B cell (primary cell): Measurements from ENCODE around the gene SEPTIN1.

Source experiments
- EZH2 ChIP-seq: IDR thresholded peaks from 2 replicates; pipeline ENCODE4 v1.6.1; 2012; ENCODE audit warnings: borderline replicate concordance, low read depth, mild to moderate bottlenecking, moderate library complexity, low read length; ENCODE audit not compliant: insufficient read depth, poor library complexity, severe bottlenecking
- TF ChIP-seq, protein P1 (sequence below): fragments of 200-600 bp; IDR thresholded peaks from one replicate; pipeline ENCODE4 v1.8.0; 2022; ENCODE audit warnings: antibody characterized with exemption, mild to moderate bottlenecking

DNA sequence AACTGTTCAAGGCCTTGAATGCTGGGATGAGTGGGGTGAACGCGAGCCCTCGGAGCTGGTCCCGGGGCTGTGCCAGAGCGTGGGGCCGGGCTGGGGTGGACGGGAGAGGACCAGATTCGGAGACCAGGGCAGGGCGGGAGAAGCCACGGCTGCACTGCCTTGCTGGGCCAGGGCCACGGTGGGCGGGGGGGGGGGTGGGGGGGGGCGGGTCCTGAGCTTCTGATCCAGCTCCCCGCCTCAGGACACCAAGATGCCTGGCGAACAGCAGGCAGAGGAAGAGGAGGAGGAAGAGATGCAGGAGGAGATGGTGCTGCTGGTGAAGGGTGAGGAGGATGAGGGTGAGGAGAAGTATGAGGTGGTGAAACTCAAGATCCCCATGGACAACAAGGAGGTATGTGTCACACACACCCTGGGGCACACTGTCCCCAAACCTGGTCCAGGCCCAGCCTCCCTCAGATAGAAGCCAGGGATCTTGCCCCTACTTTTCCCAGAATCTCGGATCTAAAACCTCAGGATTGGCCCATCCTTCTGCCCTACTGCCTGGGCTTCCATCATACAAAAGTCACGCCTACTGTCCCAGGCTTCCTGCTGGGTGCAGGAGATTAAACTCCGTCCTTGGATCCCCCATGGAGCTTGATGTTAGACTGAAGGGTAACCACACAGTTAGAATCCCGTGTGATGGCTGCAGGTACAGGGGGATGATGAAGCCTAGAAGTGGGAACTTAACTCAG is 25.6 kb upstream of the SEPTIN1 start:
- TF ChIP-seq EZH2, result no peak
- TF ChIP-seq, protein P1, sequence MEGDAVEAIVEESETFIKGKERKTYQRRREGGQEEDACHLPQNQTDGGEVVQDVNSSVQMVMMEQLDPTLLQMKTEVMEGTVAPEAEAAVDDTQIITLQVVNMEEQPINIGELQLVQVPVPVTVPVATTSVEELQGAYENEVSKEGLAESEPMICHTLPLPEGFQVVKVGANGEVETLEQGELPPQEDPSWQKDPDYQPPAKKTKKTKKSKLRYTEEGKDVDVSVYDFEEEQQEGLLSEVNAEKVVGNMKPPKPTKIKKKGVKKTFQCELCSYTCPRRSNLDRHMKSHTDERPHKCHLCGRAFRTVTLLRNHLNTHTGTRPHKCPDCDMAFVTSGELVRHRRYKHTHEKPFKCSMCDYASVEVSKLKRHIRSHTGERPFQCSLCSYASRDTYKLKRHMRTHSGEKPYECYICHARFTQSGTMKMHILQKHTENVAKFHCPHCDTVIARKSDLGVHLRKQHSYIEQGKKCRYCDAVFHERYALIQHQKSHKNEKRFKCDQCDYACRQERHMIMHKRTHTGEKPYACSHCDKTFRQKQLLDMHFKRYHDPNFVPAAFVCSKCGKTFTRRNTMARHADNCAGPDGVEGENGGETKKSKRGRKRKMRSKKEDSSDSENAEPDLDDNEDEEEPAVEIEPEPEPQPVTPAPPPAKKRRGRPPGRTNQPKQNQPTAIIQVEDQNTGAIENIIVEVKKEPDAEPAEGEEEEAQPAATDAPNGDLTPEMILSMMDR, result no peak
